ENCODE data around the gene ADRA2B. TPM values are rescaled to one million over a fixed set of nuclear protein-coding genes. Genes with fewer than 3 reads are reported as not detected.

Gene ADRA2B
- total and polyA plus RNA-seq, 2 donors (not counting 1 experiment from before 2014, with no cell fraction given): 0.27 to 0.46 TPM

DNA sequence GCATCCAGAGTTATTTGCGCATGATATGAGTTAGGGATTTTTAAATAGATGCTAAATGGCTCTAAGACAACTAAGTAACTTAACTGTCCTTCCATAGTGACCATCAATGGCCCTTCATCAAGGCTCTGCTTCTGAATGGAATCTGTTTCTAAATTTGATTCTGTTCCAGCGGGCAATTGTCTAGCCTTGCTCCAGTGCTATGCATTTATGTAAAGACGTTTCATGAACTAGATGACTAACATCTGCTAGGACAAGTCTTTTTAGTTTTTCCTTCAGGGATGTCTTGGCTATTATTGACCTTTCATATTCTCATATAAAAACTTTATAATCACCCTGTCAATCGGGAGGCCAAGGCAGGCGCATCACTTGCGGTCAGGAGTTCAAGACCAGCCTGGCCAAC, 12.1 kb upstream of the ADRA2B start:
- ATAC-seq (ENCODE audit: low read depth) (no peak), DNase-seq (no peak)
- Mint-ChIP-seq H3K4me1 (no peaks in the 10 kb centered on the region), H3K4me3 (no peak overlapping the region), H3K27me3 (no peaks in the 10 kb centered on the region), H3K27ac (no peak overlapping the region), H3K9me3 (ENCODE audit: insufficient read depth) (no peaks in the 10 kb centered on the region)
- Histone ChIP-seq H3K9me3 (ENCODE audit: control extremely low read depth in 1 of 3, control insufficient read depth in 2 of 3, insufficient read depth in 1 of 3, low read length in 2 of 3) (peaks cover 0 to under 1% (median 0%) of the 10 kb centered on the region in 3 donors), H3K4me1 (ENCODE audit: control insufficient read depth in 2 of 2, insufficient read depth in 2 of 2, low read length in 2 of 2) (no peaks in the 10 kb centered on the region), H3K4me3 (ENCODE audit: control extremely low read depth in 1 of 5, extremely low read depth in 1 of 5, insufficient read depth in 1 of 5, low read depth in 2 of 5, low read length in 4 of 5) (no peak overlapping the region), H3K9ac (ENCODE audit: low read length) (no peak overlapping the region), H3K27me3 (replicated peaks in 1 of 4; ENCODE audit: control extremely low read depth in 1 of 4, control insufficient read depth in 3 of 4, insufficient read depth in 4 of 4, low read length in 3 of 4) (no peaks in the 10 kb centered on the region), H3K36me3 (replicated peaks in 1 of 2; ENCODE audit: control extremely low read depth in 1 of 2, control insufficient read depth in 1 of 2, extremely low read depth in 1 of 2, insufficient read depth in 2 of 2, low read length in 1 of 2) (no peaks in the 10 kb centered on the region), H2AFZ (ENCODE audit: insufficient read depth, low read depth, low read length, poor library complexity, severe bottlenecking) (no peak overlapping the region), H4K20me1 (ENCODE audit: control insufficient read depth, insufficient read depth, low read length, poor library complexity, severe bottlenecking) (no peaks in the 10 kb centered on the region), H3K4me2 (replicated peaks; ENCODE audit: low read depth, low read length, poor library complexity, severe bottlenecking) (no peak overlapping the region), H3K79me2 (ENCODE audit: control insufficient read depth, insufficient read depth, low read length) (no peaks in the 10 kb centered on the region), H3K27ac (ENCODE audit: low read length in 2 of 2) (no peak overlapping the region)
- WGBS (ENCODE audit: insufficient coverage): 95% methylated on average over 4 of the region's 6 CpGs
- CTCF ChIA-PET: interaction anchor here (1.0 to 1.6 kb wide), 2 partner anchors 8 to 10 kb away, joined by 3 to 5 read pairs; no protein-coding TSS in a partner anchor
- TF ChIP-seq EZH2 (IDR thresholded peaks at IDR 0.05; ENCODE audit: borderline replicate concordance, insufficient read depth, low read depth, low read length, poor library complexity, severe bottlenecking): no peak
- TF ChIP-seq, protein P1, sequence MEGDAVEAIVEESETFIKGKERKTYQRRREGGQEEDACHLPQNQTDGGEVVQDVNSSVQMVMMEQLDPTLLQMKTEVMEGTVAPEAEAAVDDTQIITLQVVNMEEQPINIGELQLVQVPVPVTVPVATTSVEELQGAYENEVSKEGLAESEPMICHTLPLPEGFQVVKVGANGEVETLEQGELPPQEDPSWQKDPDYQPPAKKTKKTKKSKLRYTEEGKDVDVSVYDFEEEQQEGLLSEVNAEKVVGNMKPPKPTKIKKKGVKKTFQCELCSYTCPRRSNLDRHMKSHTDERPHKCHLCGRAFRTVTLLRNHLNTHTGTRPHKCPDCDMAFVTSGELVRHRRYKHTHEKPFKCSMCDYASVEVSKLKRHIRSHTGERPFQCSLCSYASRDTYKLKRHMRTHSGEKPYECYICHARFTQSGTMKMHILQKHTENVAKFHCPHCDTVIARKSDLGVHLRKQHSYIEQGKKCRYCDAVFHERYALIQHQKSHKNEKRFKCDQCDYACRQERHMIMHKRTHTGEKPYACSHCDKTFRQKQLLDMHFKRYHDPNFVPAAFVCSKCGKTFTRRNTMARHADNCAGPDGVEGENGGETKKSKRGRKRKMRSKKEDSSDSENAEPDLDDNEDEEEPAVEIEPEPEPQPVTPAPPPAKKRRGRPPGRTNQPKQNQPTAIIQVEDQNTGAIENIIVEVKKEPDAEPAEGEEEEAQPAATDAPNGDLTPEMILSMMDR (IDR thresholded peaks at IDR 0.05): no peak
- POLR2A ChIA-PET: no interaction called here
- intact Hi-C loops (cut with micrococcal nuclease): no loop called here

DNA sequence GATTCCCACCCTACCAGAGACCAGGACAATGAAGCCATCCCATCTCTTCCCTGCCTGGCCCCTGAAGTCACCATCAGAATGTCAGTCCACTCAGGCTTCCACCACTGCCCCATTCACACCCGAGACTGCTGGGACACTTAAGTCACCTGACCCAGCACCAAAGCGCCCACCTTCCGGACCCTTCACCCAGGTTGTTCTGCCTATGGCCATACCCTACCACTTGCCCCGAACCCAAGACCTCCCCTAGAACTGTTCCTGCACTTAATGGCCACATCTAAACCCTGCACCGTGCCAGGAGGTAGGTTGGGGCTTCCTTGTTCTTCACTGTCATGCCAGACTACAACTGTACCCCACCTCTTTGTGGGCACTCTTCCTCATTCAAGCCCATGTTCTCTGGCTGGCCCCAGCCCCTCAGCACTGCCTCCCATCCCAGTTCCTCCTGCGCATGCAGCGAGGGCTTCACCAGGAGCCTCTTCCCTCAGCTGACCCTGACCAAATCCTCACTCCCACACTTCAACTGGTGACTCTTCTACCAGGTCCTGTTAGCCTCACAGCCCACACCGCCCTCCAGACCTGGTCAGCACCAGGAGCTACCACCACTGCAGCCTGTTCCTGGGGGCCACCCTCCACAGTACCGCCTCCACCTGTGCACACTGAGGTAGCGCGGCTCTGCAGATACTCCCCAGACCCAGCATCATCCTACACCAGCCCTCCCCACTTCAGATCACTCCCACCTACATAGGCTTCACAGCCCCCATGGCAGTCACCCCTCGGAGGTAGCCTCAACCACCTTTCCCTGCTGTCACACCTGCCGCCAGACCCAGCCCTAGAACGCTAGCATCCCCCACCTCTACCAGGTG, 8.3 kb upstream of the ADRA2B start:
- Histone ChIP-seq H3K4me1 (ENCODE audit: control insufficient read depth in 2 of 2, insufficient read depth in 2 of 2, low read length in 2 of 2) (peaks cover 7% of the 10 kb centered on the region in 2 donors), H2AFZ (ENCODE audit: insufficient read depth, low read depth, low read length, poor library complexity, severe bottlenecking) (no peak overlapping the region), H3K4me2 (replicated peaks; ENCODE audit: low read depth, low read length, poor library complexity, severe bottlenecking) (no peak overlapping the region), H3K36me3 (replicated peaks in 1 of 2; ENCODE audit: control extremely low read depth in 1 of 2, control insufficient read depth in 1 of 2, extremely low read depth in 1 of 2, insufficient read depth in 2 of 2, low read length in 1 of 2) (no peaks in the 10 kb centered on the region), H3K79me2 (ENCODE audit: control insufficient read depth, insufficient read depth, low read length) (no peaks in the 10 kb centered on the region), H3K9ac (ENCODE audit: low read length) (no peak overlapping the region), H3K27me3 (replicated peaks in 1 of 4; ENCODE audit: control extremely low read depth in 1 of 4, control insufficient read depth in 3 of 4, insufficient read depth in 4 of 4, low read length in 3 of 4) (peaks cover 0 to 20% (median 7%) of the 10 kb centered on the region in 4 experiments), H3K27ac (ENCODE audit: low read length in 2 of 2) (no peak overlapping the region), H3K4me3 (ENCODE audit: control extremely low read depth in 1 of 5, extremely low read depth in 1 of 5, insufficient read depth in 1 of 5, low read depth in 2 of 5, low read length in 4 of 5) (no peak overlapping the region), H3K9me3 (ENCODE audit: control extremely low read depth in 1 of 3, control insufficient read depth in 2 of 3, insufficient read depth in 1 of 3, low read length in 2 of 3) (peaks cover 0 to 3% (median 0%) of the 10 kb centered on the region in 3 donors), H4K20me1 (ENCODE audit: control insufficient read depth, insufficient read depth, low read length, poor library complexity, severe bottlenecking) (no peaks in the 10 kb centered on the region)
- H3K9me3 Mint-ChIP-seq (ENCODE audit: insufficient read depth): no peaks in the 10 kb centered on the region
- CTCF ChIA-PET: no interaction called here
- intact Hi-C loops (cut with micrococcal nuclease): no loop called here
- DNase-seq (no peak), ATAC-seq (ENCODE audit: low read depth) (no peak)
- no peak overlapping the region for H3K27ac Mint-ChIP-seq
- H3K27me3 Mint-ChIP-seq: peaks cover 18% of the 10 kb centered on the region
- H3K4me1 Mint-ChIP-seq: peaks cover 8% of the 10 kb centered on the region
- H3K4me3 Mint-ChIP-seq: no peak overlapping the region
- POLR2A ChIA-PET: interaction anchor here (0.5 kb wide), 1 partner anchor 49 kb away, joined by 3 read pairs; no protein-coding TSS in a partner anchor
- 95% methylated on average over 12 of the region's 14 CpGs for WGBS (ENCODE audit: insufficient coverage)
- TF ChIP-seq, protein P1 (IDR thresholded peaks at IDR 0.05): no peak
- TF ChIP-seq EZH2 (IDR thresholded peaks at IDR 0.05; ENCODE audit: borderline replicate concordance, insufficient read depth, low read depth, low read length, poor library complexity, severe bottlenecking): no peak
